ENCODE measurements around the gene OR2V2. TPM values are rescaled to one million over a fixed set of nuclear protein-coding genes. Genes with fewer than 3 reads are reported as not detected.
"Not testable (repeated sequence)": the region's sequence is repeated elsewhere in the genome, so short reads cannot be mapped to it uniquely, and the experiment has no call there.

The OR2V2 gene
- total and polyA plus RNA-seq, 4 donors, result not detected

GRCh38 chr5:181111010-181111409 is 36.4 kb upstream of the OR2V2 start (continued):
- TF ChIP-seq EGR1 (IDR thresholded peaks at IDR 0.05; ENCODE audit: low read depth in 2 of 2) (no peak), YY1 (IDR thresholded peaks at IDR 0.05) (no peak)

- Histone ChIP-seq H3K27ac (ENCODE audit: low read depth in 1 of 2, low read length in 2 of 2) (no peak overlapping the region), H3K9me3 (ENCODE audit: control insufficient read depth in 4 of 4, low read length in 3 of 4) (peaks cover 0 to 3% (median 1%) of the 10 kb centered on the region in 4 donors), H3K4me1 (ENCODE audit: control insufficient read depth in 4 of 4, insufficient read depth in 4 of 4, low read length in 3 of 4) (no peaks in the 10 kb centered on the region), H3K27me3 (ENCODE audit: control insufficient read depth in 4 of 4, insufficient read depth in 4 of 4, low read length in 3 of 4) (peaks cover 0 to 5% (median 2%) of the 10 kb centered on the region in 4 donors), H3K36me3 (ENCODE audit: control insufficient read depth in 4 of 4, insufficient read depth in 3 of 4, low read depth in 1 of 4, low read length in 3 of 4) (no peaks in the 10 kb centered on the region), H3K4me3 (ENCODE audit: low read depth in 1 of 3, low read length in 3 of 3) (no peak overlapping the region), H3K9ac (ENCODE audit: low read depth in 1 of 2, low read length in 2 of 2) (no peak overlapping the region)
- no peak for DNase-seq (ENCODE audit: low spot score)
- TF ChIP-seq RAD21 (IDR thresholded peaks at IDR 0.05), result no peak
- no peak for TF ChIP-seq ZBTB33 (IDR thresholded peaks at IDR 0.05)
- no peak for TF ChIP-seq YY1 (IDR thresholded peaks at IDR 0.05)
- no peak for TF ChIP-seq NR2F2 (IDR thresholded peaks at IDR 0.05)
- TF ChIP-seq HNF4A (conservative IDR thresholded peaks at IDR 0.05), result no peak
- TF ChIP-seq JUND (IDR thresholded peaks at IDR 0.05), result no peak
- TF ChIP-seq ATF3 (IDR thresholded peaks at IDR 0.05), result no peak
- 71% methylated on average over 5 of the region's 5 CpGs for WGBS
These were observed 34.9 kb upstream of the OR2V2 start for GRCh38 chr5:181112476-181112875.

GRCh38 chr5:181113572-181113971 is 33.8 kb upstream of the OR2V2 start:
- H3K4me3 ChIP-seq (ENCODE audit: low read depth in 1 of 3, low read length in 3 of 3); H3K9me3 ChIP-seq (ENCODE audit: control insufficient read depth in 4 of 4, low read length in 3 of 4); H3K9ac ChIP-seq (ENCODE audit: low read depth in 1 of 2, low read length in 2 of 2); DNase-seq (ENCODE audit: low spot score); H3K27ac ChIP-seq (ENCODE audit: low read depth in 1 of 2, low read length in 2 of 2); H3K4me1 ChIP-seq (ENCODE audit: control insufficient read depth in 4 of 4, insufficient read depth in 4 of 4, low read length in 3 of 4); H3K27me3 ChIP-seq (ENCODE audit: control insufficient read depth in 4 of 4, insufficient read depth in 4 of 4, low read length in 3 of 4); H3K36me3 ChIP-seq (ENCODE audit: control insufficient read depth in 4 of 4, insufficient read depth in 3 of 4, low read depth in 1 of 4, low read length in 3 of 4): not testable (repeated sequence)
- 79% methylated on average over 9 of the region's 13 CpGs for WGBS

- no peak overlapping the region for H3K4me3 ChIP-seq (ENCODE audit: low read depth in 1 of 3, low read length in 3 of 3)
- no peaks in the 10 kb centered on the region for H3K4me1 ChIP-seq (ENCODE audit: control insufficient read depth in 4 of 4, insufficient read depth in 4 of 4, low read length in 3 of 4)
- WGBS, result 45% methylated on average over 33 of the region's 33 CpGs
- H3K9me3 ChIP-seq (ENCODE audit: control insufficient read depth in 4 of 4, low read length in 3 of 4), result peaks cover 0 to 3% (median 1%) of the 10 kb centered on the region in 4 donors
- H3K27me3 ChIP-seq (ENCODE audit: control insufficient read depth in 4 of 4, insufficient read depth in 4 of 4, low read length in 3 of 4), result peaks cover 0 to 3% (median 2%) of the 10 kb centered on the region in 4 donors
- no peaks in the 10 kb centered on the region for H3K36me3 ChIP-seq (ENCODE audit: control insufficient read depth in 4 of 4, insufficient read depth in 3 of 4, low read depth in 1 of 4, low read length in 3 of 4)
- DNase-seq (ENCODE audit: low spot score), result no peak
- no peak overlapping the region for H3K9ac ChIP-seq (ENCODE audit: low read depth in 1 of 2, low read length in 2 of 2)
- no peak overlapping the region for H3K27ac ChIP-seq (ENCODE audit: low read depth in 1 of 2, low read length in 2 of 2)
- no peak for TF ChIP-seq EGR1 (IDR thresholded peaks at IDR 0.05; ENCODE audit: low read depth in 2 of 2)
- TF ChIP-seq TAF1 (conservative IDR thresholded peaks at IDR 0.05), result no peak
- no peak for TF ChIP-seq RXRA (IDR thresholded peaks at IDR 0.05)
- no peak for TF ChIP-seq JUND (IDR thresholded peaks at IDR 0.05)
- no peak for TF ChIP-seq NR2F2 (IDR thresholded peaks at IDR 0.05)
- no peak for TF ChIP-seq MAX (IDR thresholded peaks at IDR 0.05)
- no peak for TF ChIP-seq FOXA1 (IDR thresholded peaks at IDR 0.05)
- no peak for TF ChIP-seq GABPA (IDR thresholded peaks at IDR 0.05 in 1 of 2, conservative IDR thresholded peaks at IDR 0.05 in 1 of 2)
- no peak for TF ChIP-seq HNF4A (conservative IDR thresholded peaks at IDR 0.05)
- TF ChIP-seq YY1 (IDR thresholded peaks at IDR 0.05), result no peak
- no peak for TF ChIP-seq REST (IDR thresholded peaks at IDR 0.05)
- no peak for TF ChIP-seq RAD21 (IDR thresholded peaks at IDR 0.05)
- TF ChIP-seq SP1 (IDR thresholded peaks at IDR 0.05), result no peak
- TF ChIP-seq ZBTB33 (IDR thresholded peaks at IDR 0.05), result no peak
These were observed 33.0 kb upstream of the OR2V2 start for GRCh38 chr5:181114284-181114843.

Measured in liver (tissue), 9 donors.